WTC11 (cell line): ENCODE data around the gene HAPSTR1.

Experiments used
- ATF3 ChIP-seq: sonication (generic); formaldehyde crosslinking; conservative IDR thresholded peaks from 2 replicates; pipeline ENCODE4 v1.8.1; 2022; ENCODE audit warnings: mild to moderate bottlenecking, missing genetic modification reagents
- HMGA2 ChIP-seq: fragments of 250-450 bp; sonication (Bioruptor Pico); IDR thresholded peaks from 2 replicates; pipeline ENCODE4 v1.4.0; 2021; ENCODE audit warnings: mild to moderate bottlenecking, moderate library complexity
- ZBTB21 ChIP-seq: sonication (generic); formaldehyde crosslinking; IDR thresholded peaks from 2 replicates; pipeline ENCODE4 v1.8.1; 2023; ENCODE audit warnings: mild to moderate bottlenecking, missing genetic modification reagents, borderline replicate concordance
- ZNF121 ChIP-seq: sonication (generic); formaldehyde crosslinking; IDR thresholded peaks from 2 replicates; pipeline ENCODE4 v1.8.0; 2023; ENCODE audit warnings: missing genetic modification reagents
- ZNF317 ChIP-seq: sonication (generic); formaldehyde crosslinking; IDR thresholded peaks from 2 replicates; pipeline ENCODE4 v1.8.1; 2023; ENCODE audit warnings: low read depth, mild to moderate bottlenecking, moderate library complexity, missing genetic modification reagents, borderline replicate concordance
- TF ChIP-seq, protein P1 (sequence below): fragments of 200-600 bp; IDR thresholded peaks from 2 replicates; pipeline ENCODE4 v1.8.0; 2022; ENCODE audit warnings: antibody characterized with exemption

DNA sequence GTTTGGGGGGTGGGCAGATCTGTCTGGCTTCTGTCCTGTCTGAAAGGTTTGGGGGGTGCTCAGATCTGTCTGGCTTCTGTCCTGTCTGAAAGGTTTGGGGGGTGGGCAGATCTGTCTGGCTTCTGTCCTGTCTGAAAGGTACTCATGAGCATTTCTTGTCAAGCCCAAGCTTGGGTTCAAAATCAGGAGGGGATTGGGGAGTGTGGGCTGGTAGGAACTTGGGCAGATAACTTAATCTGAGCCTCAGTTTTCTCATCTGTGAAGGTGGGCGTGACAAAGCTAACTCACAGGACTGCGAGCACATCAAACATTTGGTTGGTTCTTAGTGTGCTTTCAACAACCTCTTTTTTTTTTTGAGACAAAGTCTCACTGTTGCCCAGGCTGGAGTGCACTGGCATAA, 35.2 kb downstream of the HAPSTR1 start:
- TF ChIP-seq ZNF317 (CRISPR knock-in tag) (no peak), ZBTB21 (CRISPR knock-in tag) (no peak), ZNF121 (no peak), HMGA2 (CRISPR knock-in tag) (no peak), ATF3 (CRISPR knock-in tag) (no peak)
- TF ChIP-seq, protein P1, sequence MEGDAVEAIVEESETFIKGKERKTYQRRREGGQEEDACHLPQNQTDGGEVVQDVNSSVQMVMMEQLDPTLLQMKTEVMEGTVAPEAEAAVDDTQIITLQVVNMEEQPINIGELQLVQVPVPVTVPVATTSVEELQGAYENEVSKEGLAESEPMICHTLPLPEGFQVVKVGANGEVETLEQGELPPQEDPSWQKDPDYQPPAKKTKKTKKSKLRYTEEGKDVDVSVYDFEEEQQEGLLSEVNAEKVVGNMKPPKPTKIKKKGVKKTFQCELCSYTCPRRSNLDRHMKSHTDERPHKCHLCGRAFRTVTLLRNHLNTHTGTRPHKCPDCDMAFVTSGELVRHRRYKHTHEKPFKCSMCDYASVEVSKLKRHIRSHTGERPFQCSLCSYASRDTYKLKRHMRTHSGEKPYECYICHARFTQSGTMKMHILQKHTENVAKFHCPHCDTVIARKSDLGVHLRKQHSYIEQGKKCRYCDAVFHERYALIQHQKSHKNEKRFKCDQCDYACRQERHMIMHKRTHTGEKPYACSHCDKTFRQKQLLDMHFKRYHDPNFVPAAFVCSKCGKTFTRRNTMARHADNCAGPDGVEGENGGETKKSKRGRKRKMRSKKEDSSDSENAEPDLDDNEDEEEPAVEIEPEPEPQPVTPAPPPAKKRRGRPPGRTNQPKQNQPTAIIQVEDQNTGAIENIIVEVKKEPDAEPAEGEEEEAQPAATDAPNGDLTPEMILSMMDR, result no peak
